ENCODE results near the gene RXRB.

Gene RXRB

DNA sequence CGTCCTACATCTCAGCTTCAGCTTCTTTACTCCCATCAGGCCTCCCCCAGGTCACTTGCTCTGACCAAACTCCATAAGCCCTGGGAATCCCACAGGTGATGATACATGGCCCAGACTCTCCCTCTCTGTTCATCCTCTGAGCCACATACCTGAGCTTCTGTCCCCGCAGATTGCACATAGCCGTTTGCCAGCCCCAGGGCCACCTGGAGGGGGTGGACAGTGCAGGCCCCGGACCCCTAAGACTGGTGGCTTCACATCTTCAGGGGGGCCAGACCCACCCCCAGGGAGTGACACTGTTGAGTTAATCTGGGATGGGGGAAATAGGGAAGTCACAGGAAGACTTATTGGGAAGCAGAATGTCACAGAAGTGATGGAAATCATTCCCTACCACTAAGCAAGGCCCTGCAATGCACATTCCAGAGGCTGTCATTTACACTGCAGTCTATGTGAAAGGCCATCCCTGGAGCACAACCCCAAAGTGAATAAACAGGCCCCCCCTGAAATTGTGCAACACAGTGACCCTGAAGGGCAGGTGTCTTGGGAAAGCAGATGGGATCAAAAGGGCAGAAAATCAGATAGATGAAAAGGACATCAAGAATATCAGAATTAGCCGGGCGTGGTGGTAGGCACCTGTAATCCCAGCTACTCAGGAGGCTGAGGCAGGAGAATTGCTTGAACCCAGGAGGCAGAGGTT lies 2.2 kb downstream of the RXRB start:
- TF ChIP-seq, protein P1, sequence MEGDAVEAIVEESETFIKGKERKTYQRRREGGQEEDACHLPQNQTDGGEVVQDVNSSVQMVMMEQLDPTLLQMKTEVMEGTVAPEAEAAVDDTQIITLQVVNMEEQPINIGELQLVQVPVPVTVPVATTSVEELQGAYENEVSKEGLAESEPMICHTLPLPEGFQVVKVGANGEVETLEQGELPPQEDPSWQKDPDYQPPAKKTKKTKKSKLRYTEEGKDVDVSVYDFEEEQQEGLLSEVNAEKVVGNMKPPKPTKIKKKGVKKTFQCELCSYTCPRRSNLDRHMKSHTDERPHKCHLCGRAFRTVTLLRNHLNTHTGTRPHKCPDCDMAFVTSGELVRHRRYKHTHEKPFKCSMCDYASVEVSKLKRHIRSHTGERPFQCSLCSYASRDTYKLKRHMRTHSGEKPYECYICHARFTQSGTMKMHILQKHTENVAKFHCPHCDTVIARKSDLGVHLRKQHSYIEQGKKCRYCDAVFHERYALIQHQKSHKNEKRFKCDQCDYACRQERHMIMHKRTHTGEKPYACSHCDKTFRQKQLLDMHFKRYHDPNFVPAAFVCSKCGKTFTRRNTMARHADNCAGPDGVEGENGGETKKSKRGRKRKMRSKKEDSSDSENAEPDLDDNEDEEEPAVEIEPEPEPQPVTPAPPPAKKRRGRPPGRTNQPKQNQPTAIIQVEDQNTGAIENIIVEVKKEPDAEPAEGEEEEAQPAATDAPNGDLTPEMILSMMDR (IDR thresholded peaks at IDR 0.05; ENCODE audit: poor library complexity, severe bottlenecking): no peak
- H3K4me3 ChIP-seq (ENCODE audit: severe bottlenecking): no peak overlapping the region
- H3K27ac ChIP-seq (ENCODE audit: poor library complexity, severe bottlenecking): no peak overlapping the region
- peaks cover 4% of the 10 kb centered on the region for H3K4me1 ChIP-seq (ENCODE audit: insufficient read depth, poor library complexity, severe bottlenecking)
- H3K9me3 ChIP-seq (ENCODE audit: severe bottlenecking): no peaks in the 10 kb centered on the region
- H3K27me3 ChIP-seq (ENCODE audit: insufficient read depth, poor library complexity, severe bottlenecking): no peaks in the 10 kb centered on the region
- peaks cover 57% of the 10 kb centered on the region for H3K36me3 ChIP-seq (ENCODE audit: low read depth)
- DNase-seq (ENCODE audit: low spot score) (peak; percentile 29), ATAC-seq (ENCODE audit: low read depth) (no peak)

GRCh38 chr6:33197431-33198048 lies 2.9 kb downstream of the RXRB start:
- no peak overlapping the region for H3K27ac ChIP-seq (ENCODE audit: poor library complexity, severe bottlenecking)
- no peak overlapping the region for H3K4me3 ChIP-seq (ENCODE audit: severe bottlenecking)
- DNase-seq (ENCODE audit: low spot score): no peak
- H3K4me1 ChIP-seq (ENCODE audit: insufficient read depth, poor library complexity, severe bottlenecking): peaks cover 4% of the 10 kb centered on the region
- ATAC-seq (ENCODE audit: low read depth): peak; percentile 43
- H3K9me3 ChIP-seq (ENCODE audit: severe bottlenecking): no peaks in the 10 kb centered on the region
- peaks cover 3% of the 10 kb centered on the region for H3K27me3 ChIP-seq (ENCODE audit: insufficient read depth, poor library complexity, severe bottlenecking)
- peaks cover 50% of the 10 kb centered on the region for H3K36me3 ChIP-seq (ENCODE audit: low read depth)
- TF ChIP-seq, protein P1 (IDR thresholded peaks at IDR 0.05; ENCODE audit: poor library complexity, severe bottlenecking): peak; percentile 69

DNA sequence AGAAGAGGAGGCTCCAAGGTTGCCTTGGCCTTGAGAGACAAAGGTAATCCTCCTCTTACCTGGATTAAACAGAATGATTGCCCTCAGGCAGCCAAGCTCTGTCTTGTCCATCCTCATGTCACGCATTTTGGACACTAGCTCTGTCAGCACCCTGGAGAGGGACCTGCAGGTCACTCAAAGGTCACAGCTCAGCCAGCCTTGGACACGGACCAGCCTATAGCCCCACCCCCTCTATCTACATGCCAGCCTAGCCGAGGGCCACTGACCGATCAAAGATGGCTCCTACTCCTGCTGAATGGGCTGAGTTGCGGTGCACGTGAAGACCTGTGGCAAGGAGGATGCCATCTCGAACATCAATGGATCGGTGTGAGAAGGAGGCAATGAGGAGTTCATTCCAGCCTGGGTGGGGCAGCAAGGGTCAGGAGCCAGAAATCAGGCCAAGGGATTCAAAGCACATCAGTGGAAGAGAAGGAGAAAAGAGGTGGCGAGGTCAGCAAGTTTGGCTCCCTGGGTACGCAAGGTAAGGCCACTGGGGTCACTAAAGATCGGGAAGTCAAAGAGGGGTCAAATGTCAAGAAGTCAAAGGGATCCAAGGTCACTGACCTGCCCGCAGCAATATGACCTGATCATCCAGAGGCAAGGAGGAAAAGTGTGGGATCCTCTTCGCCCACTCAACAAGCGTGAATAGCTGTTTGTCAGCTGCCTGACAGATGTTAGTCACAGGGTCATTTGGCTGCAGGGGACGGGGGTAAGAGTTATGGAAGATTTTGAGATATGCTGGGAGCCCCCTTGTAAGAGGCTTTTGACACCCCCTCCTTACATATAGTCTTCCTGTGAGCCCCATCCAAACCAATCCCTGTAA lies 4.9 kb downstream of the RXRB start:
- Histone ChIP-seq H3K4me3 (ENCODE audit: severe bottlenecking) (no peak overlapping the region), H3K27me3 (ENCODE audit: insufficient read depth, poor library complexity, severe bottlenecking) (peaks cover 8% of the 10 kb centered on the region), H3K4me1 (ENCODE audit: insufficient read depth, poor library complexity, severe bottlenecking) (no peaks in the 10 kb centered on the region), H3K36me3 (ENCODE audit: low read depth) (peaks cover 35% of the 10 kb centered on the region), H3K9me3 (ENCODE audit: severe bottlenecking) (no peaks in the 10 kb centered on the region), H3K27ac (ENCODE audit: poor library complexity, severe bottlenecking) (no peak overlapping the region)
- TF ChIP-seq, protein P1 (IDR thresholded peaks at IDR 0.05; ENCODE audit: poor library complexity, severe bottlenecking): no peak
- DNase-seq (ENCODE audit: low spot score) (peak; percentile 22), ATAC-seq (ENCODE audit: low read depth) (no peak)

- Histone ChIP-seq H3K27ac (ENCODE audit: poor library complexity, severe bottlenecking) (no peak overlapping the region), H3K36me3 (ENCODE audit: low read depth) (peaks cover 35% of the 10 kb centered on the region), H3K4me1 (ENCODE audit: insufficient read depth, poor library complexity, severe bottlenecking) (no peaks in the 10 kb centered on the region), H3K9me3 (ENCODE audit: severe bottlenecking) (no peaks in the 10 kb centered on the region), H3K4me3 (ENCODE audit: severe bottlenecking) (no peak overlapping the region), H3K27me3 (ENCODE audit: insufficient read depth, poor library complexity, severe bottlenecking) (peaks cover 8% of the 10 kb centered on the region)
- TF ChIP-seq, protein P1 (IDR thresholded peaks at IDR 0.05; ENCODE audit: poor library complexity, severe bottlenecking): no peak
- ATAC-seq (ENCODE audit: low read depth) (no peak), DNase-seq (ENCODE audit: low spot score) (no peak)
Observed at GRCh38 chr6:33194431-33194979, 6.0 kb downstream of the RXRB start.
